NT2/D1 (cell line): ENCODE data around the gene TBC1D24.
"Not testable (repeated sequence)": the region's sequence is repeated elsewhere in the genome, so short reads cannot be mapped to it uniquely, and the experiment has no call there.

Experiments used
- DNase-seq: peaks from one replicate; pipeline ENCODE4 v3.0.0-alpha.2; 2011; ENCODE audit warnings: low read depth, low spot score
- H3K27me3 ChIP-seq: 2 replicates; pipeline ENCODE4 v1.6.0; 2011; ENCODE audit warnings: mild to moderate bottlenecking; ENCODE audit not compliant: insufficient read length, insufficient read depth
- H3K36me3 ChIP-seq: 2 replicates; pipeline ENCODE4 v1.6.1; 2011; ENCODE audit warnings: mild to moderate bottlenecking, low read length, mixed read lengths; ENCODE audit not compliant: insufficient read depth, insufficient read length
- H3K4me1 ChIP-seq: 2 replicates; pipeline ENCODE4 v1.5.1; 2011; ENCODE audit not compliant: insufficient read depth, insufficient read length
- H3K4me3 ChIP-seq: 2 replicates; pipeline ENCODE4 v1.5.1; 2011; ENCODE audit warnings: low read depth; ENCODE audit not compliant: insufficient read length
- H3K9ac ChIP-seq: 2 replicates; pipeline ENCODE4 v1.6.0; 2011; ENCODE audit warnings: low read depth; ENCODE audit not compliant: insufficient read length
- H3K9me3 ChIP-seq: 2 replicates; pipeline ENCODE4 v1.5.1; 2011; ENCODE audit warnings: mild to moderate bottlenecking, low read length; ENCODE audit not compliant: insufficient read depth
- SUZ12 ChIP-seq: IDR thresholded peaks from 2 replicates; pipeline ENCODE4 v1.6.1; 2011; ENCODE audit not compliant: insufficient read length, insufficient read depth; ENCODE audit errors: extremely low read depth
- YY1 ChIP-seq: IDR thresholded peaks from 2 replicates; pipeline ENCODE4 v1.6.1; 2011; ENCODE audit not compliant: insufficient read length, insufficient read depth
- ZNF274 ChIP-seq: IDR thresholded peaks from 2 replicates; pipeline ENCODE4 v1.6.1; 2011; ENCODE audit warnings: mild to moderate bottlenecking, low read depth, low read length

Gene TBC1D24

GRCh38 chr16:2532494-2533141 lies 57.7 kb downstream of the TBC1D24 start:
- peak overlapping the region; percentile 63 for H3K4me3 ChIP-seq
- DNase-seq, result no peak
- peaks cover 34% of the 10 kb centered on the region for H3K36me3 ChIP-seq
- TF ChIP-seq YY1 (no peak), SUZ12 (no peak), ZNF274 (no peak)
- H3K4me1 ChIP-seq, result peaks cover 23% of the 10 kb centered on the region
- no peaks in the 10 kb centered on the region for H3K9me3 ChIP-seq
- H3K27me3 ChIP-seq, result no peaks in the 10 kb centered on the region
- H3K9ac ChIP-seq, result peak overlapping the region; percentile 85

DNA sequence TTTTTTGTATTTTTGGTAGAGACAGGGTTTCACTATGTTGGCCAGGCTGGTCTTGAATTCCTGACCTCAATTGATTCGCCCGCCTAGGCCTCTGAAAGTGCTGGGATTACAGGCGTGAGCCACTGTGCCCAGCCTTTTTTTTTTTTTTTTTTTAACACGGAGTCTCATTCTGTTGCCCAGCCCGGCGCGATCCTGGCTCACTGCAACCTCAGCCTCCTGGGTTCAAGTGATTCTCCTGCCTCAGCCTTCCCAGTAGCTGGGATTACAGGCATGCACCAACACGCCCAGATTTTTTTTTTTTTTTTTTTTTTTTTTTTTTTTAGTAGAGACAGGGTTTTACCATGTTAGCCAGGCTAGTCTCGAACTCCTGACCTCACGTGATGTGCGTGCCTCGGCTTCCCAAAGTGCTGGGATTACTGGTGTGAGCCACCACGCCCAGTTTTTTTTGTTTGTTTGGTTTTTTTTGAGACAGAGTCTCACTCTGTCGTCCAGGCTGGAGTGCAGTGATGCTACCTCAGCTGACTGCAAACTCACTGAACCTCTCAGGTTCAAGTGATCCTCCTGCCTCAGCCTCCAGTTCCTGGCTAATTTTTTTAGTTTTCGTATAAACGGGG lies 58.3 kb downstream of the TBC1D24 start:
- Histone ChIP-seq H3K9ac (peak overlapping the region; percentile 85), H3K36me3 (peaks cover 28% of the 10 kb centered on the region), H3K4me1 (peaks cover 23% of the 10 kb centered on the region)
- not testable (repeated sequence) for DNase-seq, H3K9me3 ChIP-seq, H3K4me3 ChIP-seq, H3K27me3 ChIP-seq

GRCh38 chr16:2533912-2534311 lies 59.0 kb downstream of the TBC1D24 start:
- Histone ChIP-seq H3K4me3 (no peak overlapping the region), H3K9me3 (no peaks in the 10 kb centered on the region), H3K27me3 (no peaks in the 10 kb centered on the region), H3K4me1 (peaks cover 23% of the 10 kb centered on the region), H3K9ac (no peak overlapping the region), H3K36me3 (peaks cover 21% of the 10 kb centered on the region)
- no peak for DNase-seq
- no peak for TF ChIP-seq YY1
- no peak for TF ChIP-seq ZNF274
- no peak for TF ChIP-seq SUZ12

GRCh38 chr16:2534335-2534734 lies 59.4 kb downstream of the TBC1D24 start:
- not testable (repeated sequence) for H3K9ac ChIP-seq, H3K9me3 ChIP-seq, DNase-seq, H3K27me3 ChIP-seq, H3K4me3 ChIP-seq
- H3K36me3 ChIP-seq, result peaks cover 18% of the 10 kb centered on the region
- peaks cover 23% of the 10 kb centered on the region for H3K4me1 ChIP-seq

DNA sequence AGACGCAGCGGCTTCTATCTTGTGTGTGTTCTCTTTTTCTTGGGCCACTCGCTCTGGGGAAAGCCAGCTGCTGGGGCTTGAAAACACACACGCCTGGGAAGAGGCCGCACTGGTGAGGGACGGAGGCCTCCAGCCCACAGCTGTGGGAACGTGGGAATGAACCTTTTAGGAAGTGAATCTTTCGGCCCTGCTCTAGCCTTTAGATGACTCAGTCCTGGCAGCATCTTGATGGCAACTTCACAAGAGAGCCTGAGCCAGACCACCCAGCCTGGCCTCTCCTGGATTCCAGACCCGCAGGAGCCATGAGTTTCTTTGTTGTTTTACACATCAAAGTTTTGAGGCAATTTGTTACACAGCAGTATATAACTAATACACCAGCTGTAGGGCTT lies 60.7 kb downstream of the TBC1D24 start:
- DNase-seq, result no peak
- Histone ChIP-seq H3K36me3 (peaks cover 14% of the 10 kb centered on the region), H3K4me3 (no peak overlapping the region), H3K27me3 (no peaks in the 10 kb centered on the region), H3K9me3 (no peaks in the 10 kb centered on the region), H3K9ac (peak overlapping the region; percentile 23), H3K4me1 (peaks cover 22% of the 10 kb centered on the region)
- TF ChIP-seq YY1, result no peak
- no peak for TF ChIP-seq ZNF274
- TF ChIP-seq SUZ12, result no peak

GRCh38 chr16:2537451-2538379 lies 62.8 kb downstream of the TBC1D24 start, which contains the start of gene PDPK1:
PDPK1 (plus strand) TSS chr16:2538021; CDS start chr16:2538113, 92 bp downstream.
- no peaks in the 10 kb centered on the region for H3K9me3 ChIP-seq
- H3K4me1 ChIP-seq, result peaks cover 17% of the 10 kb centered on the region
- H3K36me3 ChIP-seq, result peaks cover 16% of the 10 kb centered on the region
- peak within 1 kb of the TSS; percentile 90 for H3K9ac ChIP-seq
- DNase-seq, result peak; percentile 95
- TF ChIP-seq ZNF274, result no peak
- TF ChIP-seq YY1, result peak; percentile 40
- H3K4me3 ChIP-seq, result peak within 1 kb of the TSS; percentile 76
- H3K27me3 ChIP-seq, result no peaks in the 10 kb centered on the region

- not testable (repeated sequence) for H3K4me3 ChIP-seq, DNase-seq, H3K9me3 ChIP-seq, H3K27me3 ChIP-seq
- peaks cover 15% of the 10 kb centered on the region for H3K4me1 ChIP-seq
- peaks cover 16% of the 10 kb centered on the region for H3K36me3 ChIP-seq
- H3K9ac ChIP-seq, result peak overlapping the region; percentile 45
Observed at GRCh38 chr16:2539192-2539844, 64.4 kb downstream of the TBC1D24 start.

- H3K4me1 ChIP-seq, result peaks cover 15% of the 10 kb centered on the region
- not testable (repeated sequence) for H3K27me3 ChIP-seq, H3K9me3 ChIP-seq, H3K4me3 ChIP-seq, DNase-seq, H3K9ac ChIP-seq
- peaks cover 17% of the 10 kb centered on the region for H3K36me3 ChIP-seq
Observed at GRCh38 chr16:2539845-2540458, 65.0 kb downstream of the TBC1D24 start.

DNA sequence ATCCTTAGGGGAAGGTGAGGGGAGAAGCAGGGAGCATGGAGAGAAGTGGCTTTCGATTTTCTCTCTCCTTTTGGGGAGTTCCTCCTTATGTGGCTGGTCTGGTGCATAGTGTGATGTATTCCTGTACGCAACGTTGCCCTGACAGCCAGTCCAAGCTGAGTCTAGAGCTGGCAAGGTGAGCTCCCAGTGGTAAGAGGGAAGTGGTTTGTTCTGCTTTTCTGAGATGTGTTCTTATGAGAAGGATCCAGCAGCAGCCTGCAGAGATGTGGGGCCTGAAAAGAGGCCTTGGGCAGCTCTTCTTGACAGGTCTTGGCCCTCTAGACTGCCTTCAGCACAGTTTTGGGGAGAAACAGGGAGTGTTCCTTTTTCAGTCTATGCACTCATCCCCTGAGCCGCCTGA lies 66.0 kb downstream of the TBC1D24 start:
- H3K9me3 ChIP-seq, H3K4me3 ChIP-seq, DNase-seq, H3K9ac ChIP-seq, H3K27me3 ChIP-seq: not testable (repeated sequence)
- peaks cover 19% of the 10 kb centered on the region for H3K36me3 ChIP-seq
- peaks cover 11% of the 10 kb centered on the region for H3K4me1 ChIP-seq

DNA sequence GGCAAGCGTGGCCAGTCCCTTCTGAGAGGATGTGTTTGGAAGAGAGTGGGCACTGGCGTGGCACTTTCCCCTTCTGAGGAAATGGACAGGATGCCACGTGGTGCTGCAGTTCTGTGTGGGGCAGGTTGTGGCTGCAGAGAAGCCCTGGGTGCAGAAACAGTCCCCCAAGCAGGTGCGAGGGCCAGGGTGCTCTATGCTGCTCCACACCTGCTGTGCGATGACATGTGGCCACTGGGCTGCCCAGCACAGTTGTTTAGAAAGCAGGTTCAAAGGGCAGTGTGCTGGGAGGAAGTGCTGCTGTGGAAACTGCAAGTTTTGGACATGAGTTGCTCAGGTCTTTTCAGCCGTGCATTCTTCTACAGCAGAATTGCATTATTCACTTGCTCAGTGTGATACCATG lies 66.5 kb downstream of the TBC1D24 start:
- H3K36me3 ChIP-seq, result peaks cover 19% of the 10 kb centered on the region
- H3K27me3 ChIP-seq, DNase-seq, H3K9me3 ChIP-seq, H3K9ac ChIP-seq, H3K4me1 ChIP-seq, H3K4me3 ChIP-seq: not testable (repeated sequence)
